Activated gamma-delta T cell treated with anti-CD3 and anti-CD28 coated beads, Interleukin-2, amount 50 U/mL, for 16 hours (primary cell): ENCODE data around the gene BABAM1.
"Not testable (repeated sequence)": the region's sequence is repeated elsewhere in the genome, so short reads cannot be mapped to it uniquely, and the experiment has no call there.

ENCODE experiments used
- DNase-seq: peaks from one replicate; pipeline ENCODE4 v3.0.0-alpha.2; 2020; ENCODE audit warnings: low read depth

Gene BABAM1

GRCh38 chr19:17243830-17244617 is 23.2 kb upstream of the BABAM1 start:
- no peak for DNase-seq

GRCh38 chr19:17244618-17245534 is 22.4 kb upstream of the BABAM1 start:
- DNase-seq = no peak

GRCh38 chr19:17245535-17245984 is 21.7 kb upstream of the BABAM1 start, which contains the start of gene NR2F6:
NR2F6 (minus strand) TSS chr19:17245919; CDS start chr19:17245220, 699 bp downstream.
- no peak for DNase-seq

GRCh38 chr19:17246681-17247425 is 20.4 kb upstream of the BABAM1 start:
- no peak for DNase-seq

GRCh38 chr19:17248011-17248776 is 19.0 kb upstream of the BABAM1 start:
- no peak for DNase-seq

- DNase-seq = no peak
Measured at GRCh38 chr19:17249887-17250548, 17.2 kb upstream of the BABAM1 start.

GRCh38 chr19:17254636-17255035 is 12.6 kb upstream of the BABAM1 start:
- DNase-seq = no peak

GRCh38 chr19:17255150-17255621 is 12.1 kb upstream of the BABAM1 start:
- DNase-seq = no peak

- DNase-seq = no peak
Measured at GRCh38 chr19:17256130-17256529, 11.1 kb upstream of the BABAM1 start.

- no peak for DNase-seq
Measured at GRCh38 chr19:17259118-17259780, 8.0 kb upstream of the BABAM1 start.

- no peak for DNase-seq
Measured at GRCh38 chr19:17259934-17260333, 7.3 kb upstream of the BABAM1 start.

GRCh38 chr19:17260842-17261325 is 6.4 kb upstream of the BABAM1 start:
- peak; percentile 83 for DNase-seq

- DNase-seq = no peak
Measured at GRCh38 chr19:17262557-17262956, 4.7 kb upstream of the BABAM1 start.

GRCh38 chr19:17263712-17264640 is 3.3 kb upstream of the BABAM1 start:
- no peak for DNase-seq

GRCh38 chr19:17264641-17264979 is 2.6 kb upstream of the BABAM1 start, which contains the start of gene USHBP1:
USHBP1 (minus strand) TSS chr19:17264745; CDS start chr19:17264299, 446 bp downstream.
- no peak for DNase-seq

GRCh38 chr19:17266026-17266425 is 1.2 kb upstream of the BABAM1 start:
- DNase-seq = no peak

- DNase-seq = no peak
Measured at GRCh38 chr19:17266589-17266974, 661 bp upstream of the BABAM1 start.

GRCh38 chr19:17268754-17269153 is 1.5 kb downstream of the BABAM1 start:
- DNase-seq = no peak

- not testable (repeated sequence) for DNase-seq
Measured at GRCh38 chr19:17274892-17275291, 7.6 kb downstream of the BABAM1 start.
